GM03348 (cell line): ENCODE results near the gene MYPN.
"Not testable (repeated sequence)": the region's sequence is repeated elsewhere in the genome, so short reads cannot be mapped to it uniquely, and the experiment has no call there.

Experiments
- DNase-seq: peaks from one replicate; pipeline ENCODE4 v3.0.0; 2012; ENCODE audit warnings: low spot score

The MYPN gene

GRCh38 chr10:68109331-68109730 lies at the start of gene MYPN:
Gene MYPN, plus strand, starts transcription at chr10:68109488. Its CDS starts 11,951 bp downstream, at chr10:68121439.
- no peak for DNase-seq

GRCh38 chr10:68067029-68067428 lies 42.3 kb upstream of the MYPN start:
- DNase-seq, result no peak

GRCh38 chr10:68067508-68067907 lies 41.8 kb upstream of the MYPN start:
- no peak for DNase-seq

- DNase-seq, result no peak
These were observed 35.7 kb upstream of the MYPN start for GRCh38 chr10:68073631-68074030.

DNA sequence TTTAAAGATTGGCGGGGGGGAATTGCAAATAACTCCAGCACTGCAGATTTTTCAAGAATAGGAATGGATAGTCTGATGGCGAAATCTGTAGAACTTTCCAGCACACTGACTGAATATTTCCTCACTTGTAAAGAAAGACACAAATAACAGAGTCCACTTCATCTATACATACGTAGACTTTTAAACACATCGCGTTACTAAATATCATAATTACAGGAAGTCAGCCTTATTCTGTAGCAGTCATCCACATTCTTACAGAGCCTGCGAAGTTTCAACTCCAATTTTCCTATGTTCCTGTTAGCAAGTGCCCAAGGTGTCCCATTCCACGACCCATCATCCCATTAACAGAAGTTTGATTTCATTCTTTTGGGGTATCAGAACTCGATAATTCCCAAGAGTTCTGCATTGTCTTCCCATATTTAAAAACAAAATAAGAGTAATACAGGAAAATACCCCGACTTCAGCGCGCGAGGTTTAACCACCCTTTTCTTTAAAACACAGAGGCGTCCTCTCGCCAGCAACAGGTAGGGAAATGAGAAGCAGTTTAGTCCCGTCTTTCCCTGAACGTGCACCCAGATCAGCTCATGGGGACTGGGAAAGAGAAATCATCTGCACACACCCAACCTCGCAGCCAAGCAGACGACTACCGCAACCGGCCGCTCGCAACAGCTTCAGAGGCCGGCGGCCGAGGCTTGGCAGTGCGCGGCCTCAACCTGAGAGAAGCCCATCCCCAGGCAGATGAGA lies 35.1 kb upstream of the MYPN start:
- peak; percentile 3 for DNase-seq

GRCh38 chr10:68074775-68075549 lies 34.3 kb upstream of the MYPN start, which contains the start of gene HERC4:
Gene HERC4, minus strand, starts transcription at chr10:68075283. Its CDS starts 2,175 bp downstream, at chr10:68073108.
- DNase-seq, result peak; percentile 98

GRCh38 chr10:68075550-68076004 lies 33.7 kb upstream of the MYPN start:
- no peak for DNase-seq

DNA sequence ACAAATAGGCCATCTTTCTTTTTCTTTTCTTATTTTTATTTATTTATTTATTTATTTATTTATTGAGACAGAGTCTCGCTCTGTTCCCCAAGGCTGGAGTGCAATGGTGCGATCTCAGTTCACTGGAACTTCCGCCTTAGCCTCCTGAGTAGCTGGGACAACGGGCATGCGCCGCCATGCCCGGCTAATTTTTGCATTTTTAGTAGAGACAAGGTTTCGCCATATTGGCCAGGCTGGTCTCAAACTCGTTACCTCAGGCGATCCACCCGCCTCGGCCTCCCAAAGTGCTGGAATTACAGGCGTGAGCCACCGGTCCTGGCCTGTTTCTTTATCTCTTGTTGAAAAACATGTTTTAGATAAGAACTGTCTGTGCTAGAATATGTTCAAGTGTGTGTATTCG lies 33.2 kb upstream of the MYPN start:
- DNase-seq, result not testable (repeated sequence)

GRCh38 chr10:68077026-68077425 lies 32.3 kb upstream of the MYPN start:
- DNase-seq, result no peak

DNA sequence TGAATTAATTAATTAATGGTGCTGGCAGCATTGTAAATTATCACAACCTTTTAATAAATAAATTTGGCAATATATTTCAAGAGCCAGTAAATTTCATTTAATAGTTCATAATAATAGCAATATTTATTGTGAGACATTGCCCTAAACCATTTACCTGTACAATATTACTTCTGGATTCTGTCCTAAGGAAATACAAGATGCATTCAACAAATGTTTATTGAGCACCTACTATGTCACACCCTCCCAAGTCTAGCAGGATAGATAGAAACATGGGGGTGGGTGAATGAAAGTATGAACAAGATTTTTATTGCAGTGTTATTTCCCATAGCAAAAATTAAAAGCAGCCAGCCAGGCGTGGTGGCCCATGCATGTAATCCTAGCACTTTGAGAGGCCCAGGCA lies 29.9 kb upstream of the MYPN start:
- no peak for DNase-seq

DNA sequence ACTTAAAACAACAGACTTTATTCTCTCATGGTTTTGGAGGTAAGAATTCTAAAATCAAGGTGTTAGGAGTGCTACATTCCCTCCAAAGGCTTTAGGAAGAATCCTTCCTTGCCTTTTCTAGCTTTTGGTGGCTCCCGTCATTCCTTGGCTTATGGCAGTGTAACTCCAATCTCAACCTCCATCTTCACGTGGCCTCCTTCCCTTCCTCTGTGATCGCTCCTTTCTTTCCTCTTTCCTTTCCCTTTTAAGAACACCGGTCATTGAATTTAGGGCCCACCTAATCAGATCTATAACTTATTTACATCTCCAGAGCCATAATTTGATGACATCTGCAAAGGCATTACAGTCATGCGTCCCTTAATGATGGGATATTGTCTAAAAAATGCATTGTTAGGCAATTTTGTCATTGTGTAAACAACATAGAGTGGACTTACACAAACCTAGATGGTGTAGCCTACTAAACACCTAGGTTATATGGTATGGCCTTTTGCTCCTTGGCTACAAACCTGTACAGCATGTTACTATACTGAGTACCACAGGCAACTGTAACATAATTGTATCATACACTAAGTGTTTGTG lies 28.3 kb upstream of the MYPN start:
- no peak for DNase-seq

- DNase-seq, result no peak
These were observed 27.4 kb upstream of the MYPN start for GRCh38 chr10:68081916-68082315.

DNA sequence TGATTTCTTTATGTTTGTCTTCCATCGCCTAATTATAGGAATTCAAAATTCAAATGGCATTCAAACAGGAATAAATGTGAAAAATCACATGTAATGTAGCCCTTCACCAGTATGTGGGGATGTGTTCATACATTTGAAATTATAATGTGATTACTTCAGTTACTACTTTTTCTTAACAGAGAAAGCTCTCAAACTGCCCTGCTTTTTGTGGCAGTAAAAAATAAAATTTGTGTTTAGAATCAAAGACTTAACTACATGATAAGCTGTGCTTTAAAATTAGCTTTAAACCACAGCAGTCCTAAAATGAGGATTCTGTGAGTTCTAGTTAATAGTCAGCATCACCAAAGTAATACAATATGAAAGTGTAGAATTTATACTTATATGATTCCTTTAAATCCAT lies 26.4 kb upstream of the MYPN start:
- peak; percentile 42 for DNase-seq

- no peak for DNase-seq
These were observed 25.3 kb upstream of the MYPN start for GRCh38 chr10:68083953-68084352.

GRCh38 chr10:68084469-68084868 lies 24.8 kb upstream of the MYPN start:
- no peak for DNase-seq

GRCh38 chr10:68086011-68086410 lies 23.3 kb upstream of the MYPN start:
- peak; percentile 29 for DNase-seq

- DNase-seq, result no peak
These were observed 22.2 kb upstream of the MYPN start for GRCh38 chr10:68086910-68087684.

- no peak for DNase-seq
These were observed 21.4 kb upstream of the MYPN start for GRCh38 chr10:68087685-68088401.

DNA sequence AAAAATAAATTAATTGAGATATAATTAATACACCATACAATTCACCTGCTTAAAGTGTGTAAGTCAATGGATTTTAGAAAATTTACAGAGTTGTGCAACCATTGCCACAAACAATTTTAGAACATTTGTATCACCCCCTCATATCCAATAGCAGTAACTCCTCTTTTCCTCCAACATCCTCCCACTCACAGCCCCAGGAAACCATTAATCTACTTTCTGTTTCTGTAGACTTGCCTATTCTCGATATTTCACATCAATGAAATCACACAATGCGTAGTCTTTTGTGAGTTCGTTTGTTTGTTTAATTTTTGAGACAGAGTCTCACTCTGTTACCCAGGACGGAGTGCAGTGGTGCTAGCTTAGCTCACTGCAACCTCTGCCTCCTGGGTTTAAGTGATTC lies 20.5 kb upstream of the MYPN start:
- no peak for DNase-seq

- no peak for DNase-seq
These were observed 18.7 kb upstream of the MYPN start for GRCh38 chr10:68090586-68090985.

- DNase-seq, result no peak
These were observed 16.8 kb upstream of the MYPN start for GRCh38 chr10:68092512-68092911.
